Stimulated activated CD8-positive, alpha-beta memory T cell treated with anti-CD3 and anti-CD28 coated beads, Interleukin-2, amount 100 ng/mL, for 1 hour (primary cell): Measurements from ENCODE around the gene CHURC1.

Experiments used
- DNase-seq, 2 donors: peaks; one replicate each; pipeline ENCODE4 v3.0.0-alpha.2; 2020; ENCODE audit warnings: low read depth in 2 of 2

CHURC1 gene

DNA sequence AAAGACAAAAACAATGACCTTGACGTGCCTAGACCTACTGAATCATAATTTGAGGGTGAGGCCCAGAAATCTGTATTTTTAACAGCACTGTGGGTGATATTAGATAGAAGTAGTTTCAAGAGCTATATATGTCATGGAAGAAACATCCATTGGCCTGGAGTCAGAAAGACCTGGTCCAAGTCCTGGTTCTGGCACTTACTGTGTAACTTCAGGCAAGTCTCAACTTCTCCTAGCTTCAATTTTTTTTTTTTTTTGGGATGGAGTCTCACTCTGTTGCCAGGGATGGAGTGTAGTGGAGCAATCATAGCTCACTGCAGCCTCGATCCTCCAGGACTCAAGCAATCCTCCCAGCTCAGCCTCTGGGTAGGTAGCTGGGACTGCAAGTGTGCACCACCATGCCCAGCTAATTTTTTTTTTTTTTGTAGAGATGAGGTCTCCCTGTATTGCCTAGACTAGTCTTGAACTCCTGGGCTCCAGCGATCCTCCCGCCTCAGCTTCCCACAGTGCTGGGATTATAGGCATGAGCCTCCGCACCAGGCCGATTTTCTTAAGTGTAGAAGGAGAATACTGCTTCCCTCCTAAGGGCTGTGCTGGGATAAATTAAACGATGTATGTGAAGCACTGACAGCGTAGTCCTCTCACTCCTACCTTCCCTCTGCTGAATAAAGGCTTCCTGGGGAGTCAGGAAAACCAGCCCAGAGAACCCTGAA is 42.6 kb downstream of the CHURC1 start:
- DNase-seq: no peak

DNA sequence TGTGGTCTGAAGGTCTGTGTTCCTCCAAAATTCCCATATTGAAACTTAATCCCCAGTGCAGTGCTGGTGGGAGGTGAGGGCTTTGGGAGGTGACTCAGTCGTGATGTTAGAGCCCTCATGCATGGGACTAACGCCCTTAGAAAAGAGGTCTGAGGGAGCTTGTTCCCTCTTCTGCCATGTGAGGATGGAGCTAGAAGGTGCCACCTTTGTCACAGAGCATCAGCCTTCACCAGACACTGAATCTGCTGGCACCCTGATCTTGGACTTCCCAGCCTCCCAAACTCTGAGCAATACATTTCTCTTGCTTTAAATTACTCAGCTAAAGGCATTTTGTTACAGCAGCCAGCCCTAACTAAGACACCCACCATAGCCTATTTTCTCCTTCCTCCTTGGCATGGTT is 43.9 kb downstream of the CHURC1 start:
- DNase-seq: no peak

DNA sequence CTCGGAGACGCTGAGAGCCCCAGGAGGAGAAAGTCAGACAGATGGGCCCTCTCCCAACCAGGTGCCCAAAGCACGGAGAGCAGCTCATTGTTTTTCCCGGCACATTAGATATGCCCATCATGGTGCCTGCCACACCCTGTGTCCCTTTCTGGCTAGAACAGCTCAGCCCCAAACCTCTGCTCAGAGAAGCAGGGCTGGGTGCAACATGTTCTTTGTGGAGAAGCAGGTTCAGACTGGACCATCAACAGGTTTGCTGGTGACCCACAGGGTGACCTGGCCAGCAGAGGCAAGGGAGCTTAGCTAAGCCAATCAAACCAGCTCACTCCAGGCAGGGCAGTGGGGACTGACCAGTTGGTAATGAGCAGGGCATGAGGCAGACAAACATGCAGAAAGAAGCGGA is 44.5 kb downstream of the CHURC1 start:
- no peak for DNase-seq

DNA sequence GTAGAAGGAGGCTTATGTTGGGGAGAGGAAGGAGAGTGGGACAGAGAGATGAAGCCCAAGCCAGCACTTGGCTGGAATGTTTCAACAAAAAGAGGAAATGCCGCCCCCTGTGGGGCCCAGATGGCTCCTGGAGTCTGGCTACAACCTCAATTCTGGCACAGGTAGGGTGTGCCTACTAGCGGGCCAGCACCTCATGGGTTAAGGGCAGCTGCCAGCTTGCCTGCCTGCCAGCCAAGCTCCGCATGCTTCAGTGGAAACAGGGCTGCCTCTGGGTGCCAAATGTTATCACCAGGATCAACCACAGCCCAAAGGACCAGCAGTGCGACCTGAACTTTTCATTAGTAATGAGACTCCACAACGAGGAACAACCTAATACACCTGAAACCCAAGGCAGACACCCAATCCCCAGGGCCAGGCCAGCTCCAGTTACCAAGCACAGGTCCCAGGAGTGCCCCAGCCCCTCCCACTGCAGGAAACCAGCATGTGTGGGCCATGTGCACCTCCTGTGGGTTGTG is 46.6 kb downstream of the CHURC1 start:
- DNase-seq: no peak

DNA sequence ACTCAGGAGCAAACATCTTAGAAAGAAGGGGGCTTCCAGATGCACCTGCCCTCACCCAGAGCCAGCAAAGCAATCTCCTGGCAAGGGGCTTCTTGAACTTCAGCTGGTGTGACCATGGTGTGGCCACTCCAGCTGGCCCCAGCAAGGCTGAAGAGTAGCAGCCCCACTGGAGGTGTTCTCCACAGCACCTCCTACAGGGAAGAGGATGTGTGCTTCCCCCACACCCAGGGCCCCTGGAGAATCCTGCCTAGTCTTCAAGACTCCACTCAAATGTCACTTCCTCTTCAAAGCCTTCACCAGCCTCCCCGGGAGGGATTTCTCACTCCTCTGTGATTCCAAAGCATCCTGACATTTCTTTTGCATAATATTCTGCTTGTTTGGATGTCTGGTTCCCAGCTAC is 49.4 kb downstream of the CHURC1 start:
- DNase-seq: no peak

- no peak for DNase-seq
Measured at GRCh38 chr14:64965356-64966000, 51.2 kb downstream of the CHURC1 start.

DNA sequence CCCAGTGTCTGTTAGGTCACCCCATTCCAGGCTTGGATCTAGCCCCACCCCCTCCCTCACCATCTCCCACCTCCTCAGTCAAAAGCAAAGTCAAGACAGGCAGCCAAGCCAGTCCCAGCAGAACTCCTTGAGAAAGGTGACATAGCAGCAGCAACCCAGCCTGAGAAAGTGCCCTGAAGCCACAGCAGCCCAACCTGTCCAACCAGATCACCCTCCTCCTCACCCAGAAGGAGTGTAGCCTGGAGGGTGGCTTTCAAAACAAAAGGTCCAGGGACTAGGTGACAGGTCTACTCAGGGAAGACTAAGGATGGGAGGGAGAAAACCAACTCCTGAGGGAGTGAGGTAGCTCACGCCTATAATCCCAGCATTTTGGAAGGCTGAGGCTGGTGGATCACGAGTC is 52.7 kb downstream of the CHURC1 start:
- DNase-seq: no peak

- no peak for DNase-seq
Measured at GRCh38 chr14:64968167-64968566, 53.9 kb downstream of the CHURC1 start.

GRCh38 chr14:64968651-64969050 is 54.4 kb downstream of the CHURC1 start:
- no peak for DNase-seq

DNA sequence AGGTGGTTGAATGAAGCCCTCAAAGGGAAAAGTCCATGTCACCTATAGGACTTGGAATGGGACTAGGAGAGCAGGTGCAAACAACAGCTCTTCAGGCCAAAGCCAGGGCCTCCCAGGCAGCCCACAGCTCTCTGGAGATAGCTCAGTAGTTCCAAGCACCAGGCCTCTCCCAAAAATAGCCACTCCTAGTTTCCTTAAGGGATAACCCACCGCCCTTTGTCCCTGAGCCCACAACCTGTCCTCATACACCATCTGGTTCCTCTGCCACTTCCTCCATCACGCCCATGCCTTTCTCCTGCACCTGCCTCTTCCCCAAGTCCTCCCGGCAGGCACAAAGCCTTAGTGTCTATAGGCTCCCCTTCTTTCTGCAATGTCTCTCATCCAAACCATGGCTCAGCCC is 55.8 kb downstream of the CHURC1 start:
- DNase-seq: no peak

GRCh38 chr14:64970776-64971477 is 56.7 kb downstream of the CHURC1 start:
- no peak for DNase-seq

GRCh38 chr14:64971491-64971942 is 57.3 kb downstream of the CHURC1 start:
- no peak for DNase-seq

DNA sequence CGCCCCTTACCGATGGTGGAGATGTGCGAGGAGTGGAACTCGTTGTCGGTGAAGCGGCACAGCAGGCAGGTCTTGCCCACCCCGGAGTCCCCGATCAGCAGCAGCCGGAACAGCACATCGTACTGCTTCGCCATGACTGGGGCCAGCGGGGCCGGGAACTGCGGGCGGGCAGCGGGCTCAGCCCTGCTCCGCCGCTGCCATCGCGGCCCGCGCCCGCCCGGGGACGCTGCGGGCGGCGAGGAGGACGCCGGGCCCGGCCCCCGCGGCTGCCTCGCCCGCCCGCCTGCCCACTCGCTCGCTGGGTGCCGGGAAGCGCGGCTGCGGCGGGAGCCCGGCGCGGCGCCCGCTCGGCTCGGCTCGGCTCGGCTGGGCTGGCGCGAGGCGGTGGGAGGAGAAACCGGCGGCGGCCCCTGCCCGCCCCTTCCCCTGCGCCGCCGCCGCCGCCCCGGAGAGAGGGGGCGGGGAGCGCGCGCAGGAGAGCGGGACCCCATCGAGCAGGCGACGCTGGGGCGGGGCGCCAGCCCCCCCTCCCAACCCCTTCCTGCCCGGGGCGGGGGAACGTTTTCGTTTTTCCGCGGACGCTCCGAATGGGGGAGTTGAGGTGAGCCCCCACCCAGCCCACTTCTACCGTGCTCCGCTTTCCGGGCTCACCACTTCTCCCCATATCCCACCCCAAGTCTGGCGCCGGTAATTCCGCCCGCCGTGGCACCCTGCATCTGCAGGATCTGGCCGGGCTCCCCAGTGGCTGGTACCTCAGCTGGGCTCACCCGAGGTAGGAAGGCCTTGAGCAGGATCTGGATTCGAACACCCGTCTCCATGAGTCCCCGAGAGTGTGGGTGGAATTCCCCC is 57.9 kb downstream of the CHURC1 start, which contains the start of gene RAB15:
Gene RAB15 (minus strand): TSS at position 394 of the 849 bp plus-strand sequence. CDS start 260 bp downstream, at position 134.
- DNase-seq: no peak

- DNase-seq: no peak
Measured at GRCh38 chr14:64973026-64973442, 58.8 kb downstream of the CHURC1 start.

- no peak for DNase-seq
Measured at GRCh38 chr14:64973826-64974225, 59.6 kb downstream of the CHURC1 start.

GRCh38 chr14:64974563-64974962 is 60.3 kb downstream of the CHURC1 start:
- DNase-seq: no peak

DNA sequence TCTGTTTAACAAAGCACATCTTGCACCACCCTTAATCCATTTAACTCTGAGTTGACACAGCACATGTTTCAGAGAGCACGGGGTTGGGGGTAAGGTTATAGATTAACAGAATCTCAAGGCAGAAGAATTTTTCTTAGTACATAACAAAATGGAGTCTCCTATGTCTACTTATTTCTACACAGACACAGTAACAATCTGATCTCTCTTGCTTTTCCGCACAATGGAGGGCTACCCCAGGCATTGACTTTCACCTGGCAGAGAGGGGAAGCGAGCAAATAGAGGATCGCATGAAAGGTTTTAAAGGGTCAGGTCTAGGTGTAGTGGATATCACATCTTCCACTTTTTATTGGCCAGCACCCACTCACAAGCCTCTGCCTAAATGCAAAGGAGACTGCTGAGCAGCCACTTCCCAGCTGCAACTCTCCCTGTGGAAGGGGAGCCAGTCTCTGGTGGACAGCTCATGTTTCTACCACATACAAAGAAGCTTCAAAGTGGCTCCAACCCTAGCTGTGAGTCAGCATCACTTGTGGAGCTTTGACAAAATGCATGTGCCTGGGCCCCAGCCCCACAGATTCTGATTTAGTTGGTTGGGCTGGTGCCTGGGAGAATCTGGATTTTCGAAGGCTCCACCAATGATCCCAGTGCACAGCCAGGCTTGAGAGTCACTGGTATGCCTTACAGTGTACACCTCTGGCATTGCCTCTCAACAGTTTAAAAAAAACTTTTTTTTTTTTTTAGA is 65.2 kb downstream of the CHURC1 start:
- DNase-seq: no peak

- DNase-seq: no peak
Measured at GRCh38 chr14:64983439-64984310, 69.4 kb downstream of the CHURC1 start.
